ENCODE data around the gene PNKD. TPM values are rescaled to one million over a fixed set of nuclear protein-coding genes. Genes with fewer than 3 reads are reported as not detected.

PNKD gene
- total RNA-seq, 1 donor from 2014 or later: 39.1 TPM

DNA sequence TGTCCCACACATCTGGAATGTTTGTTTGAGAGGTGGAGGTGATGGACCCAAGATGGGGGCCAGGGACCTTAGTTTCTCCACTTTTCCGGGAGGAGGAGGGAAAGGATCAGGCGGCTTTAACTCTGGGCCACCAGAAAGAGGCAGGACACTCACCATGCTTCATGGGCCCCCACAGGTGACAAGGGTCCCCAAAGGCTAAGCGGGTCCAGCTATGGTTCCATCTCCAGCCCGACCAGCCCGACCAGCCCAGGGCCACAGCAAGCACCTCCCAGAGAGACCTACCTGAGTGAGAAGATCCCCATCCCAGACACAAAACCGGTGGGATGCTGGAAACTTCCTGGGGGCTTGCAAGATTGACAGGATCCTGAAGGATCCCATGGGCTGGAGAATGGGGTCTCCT lies 112.5 kb downstream of the PNKD start:
- Histone ChIP-seq H3K4me3 (ENCODE audit: low read length in 3 of 3) (no peak overlapping the region), H3K36me3 (ENCODE audit: control insufficient read depth in 3 of 3, insufficient read depth in 3 of 3, low read length in 3 of 3) (no peaks in the 10 kb centered on the region), H3K9ac (ENCODE audit: low read depth in 1 of 3, low read length in 3 of 3) (no peak overlapping the region), H3K27me3 (ENCODE audit: control insufficient read depth in 3 of 3, insufficient read depth in 3 of 3, low read length in 3 of 3) (peaks cover 0 to 3% (median 0%) of the 10 kb centered on the region in 3 donors), H3K9me3 (ENCODE audit: control insufficient read depth in 3 of 3, low read length in 3 of 3) (no peaks in the 10 kb centered on the region), H3K4me1 (ENCODE audit: control insufficient read depth in 3 of 3, insufficient read depth in 3 of 3, low read length in 3 of 3) (peaks cover 0 to 9% (median 6%) of the 10 kb centered on the region in 3 donors), H3K27ac (ENCODE audit: low read depth, low read length) (peak overlapping the region; percentile 36)

DNA sequence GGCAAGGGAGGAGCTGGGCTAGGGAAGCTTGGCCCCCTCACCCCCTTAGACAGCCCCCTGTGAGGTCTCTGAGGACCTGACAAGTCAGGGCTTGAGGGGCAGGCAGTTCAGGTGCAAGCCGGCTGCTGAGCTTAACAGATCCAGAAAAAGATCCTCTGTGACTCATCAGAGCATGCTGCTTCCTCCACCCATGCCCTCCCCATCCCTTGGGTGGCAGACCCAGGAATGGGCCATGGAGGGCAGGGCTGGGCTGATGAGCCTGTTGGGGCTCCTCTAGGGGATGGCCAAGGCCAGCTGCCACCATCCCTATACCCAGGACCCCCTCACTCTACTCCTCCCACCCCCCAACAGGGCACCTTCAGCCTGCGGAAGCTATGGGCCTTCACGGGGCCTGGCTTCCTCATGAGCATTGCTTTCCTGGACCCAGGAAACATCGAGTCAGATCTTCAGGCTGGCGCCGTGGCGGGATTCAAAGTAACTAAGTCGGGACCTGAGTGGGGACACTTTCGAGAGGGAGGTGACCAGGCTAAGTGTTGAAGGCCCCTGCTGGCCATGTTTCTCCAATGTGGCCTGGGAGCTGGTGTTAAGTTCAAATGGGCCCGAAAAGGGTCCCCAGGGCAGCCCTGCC lies 113.7 kb downstream of the PNKD start:
- H3K36me3 ChIP-seq (ENCODE audit: control insufficient read depth in 3 of 3, insufficient read depth in 3 of 3, low read length in 3 of 3): no peaks in the 10 kb centered on the region
- no peaks in the 10 kb centered on the region for H3K9me3 ChIP-seq (ENCODE audit: control insufficient read depth in 3 of 3, low read length in 3 of 3)
- peaks cover 0 to 3% (median 0%) of the 10 kb centered on the region in 3 donors for H3K27me3 ChIP-seq (ENCODE audit: control insufficient read depth in 3 of 3, insufficient read depth in 3 of 3, low read length in 3 of 3)
- no peak overlapping the region for H3K27ac ChIP-seq (ENCODE audit: low read depth, low read length)
- H3K9ac ChIP-seq (ENCODE audit: low read depth in 1 of 3, low read length in 3 of 3): no peak overlapping the region
- peaks cover 0 to 9% (median 7%) of the 10 kb centered on the region in 3 donors for H3K4me1 ChIP-seq (ENCODE audit: control insufficient read depth in 3 of 3, insufficient read depth in 3 of 3, low read length in 3 of 3)
- H3K4me3 ChIP-seq (ENCODE audit: low read length in 3 of 3): no peak overlapping the region

DNA sequence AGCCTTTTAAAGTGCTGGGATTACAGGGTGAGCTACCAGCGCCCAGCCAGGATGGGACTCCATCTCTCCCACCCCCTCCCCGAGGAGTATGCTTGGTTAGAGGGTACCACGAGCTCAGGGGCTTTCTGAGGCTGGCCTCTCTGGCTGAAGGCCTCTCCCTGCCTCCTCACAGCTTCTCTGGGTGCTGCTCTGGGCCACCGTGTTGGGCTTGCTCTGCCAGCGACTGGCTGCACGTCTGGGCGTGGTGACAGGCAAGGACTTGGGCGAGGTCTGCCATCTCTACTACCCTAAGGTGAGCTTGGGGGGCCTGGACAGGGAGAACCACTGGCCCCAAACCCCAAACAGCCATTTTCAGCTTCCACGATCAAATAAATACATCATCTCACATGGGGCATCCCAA lies 114.7 kb downstream of the PNKD start:
- H3K4me3 ChIP-seq (ENCODE audit: low read length in 3 of 3): no peak overlapping the region
- H3K9me3 ChIP-seq (ENCODE audit: control insufficient read depth in 3 of 3, low read length in 3 of 3): no peaks in the 10 kb centered on the region

GRCh38 chr2:218386505-218387368 lies 116.4 kb downstream of the PNKD start:
- Histone ChIP-seq H3K4me3 (ENCODE audit: low read length in 3 of 3) (peak overlapping the region in 2 of 3 donors; percentile 46 to 67), H3K36me3 (ENCODE audit: control insufficient read depth in 3 of 3, insufficient read depth in 3 of 3, low read length in 3 of 3) (no peaks in the 10 kb centered on the region), H3K4me1 (ENCODE audit: control insufficient read depth in 3 of 3, insufficient read depth in 3 of 3, low read length in 3 of 3) (peaks cover 0 to 9% (median 7%) of the 10 kb centered on the region in 3 donors), H3K27me3 (ENCODE audit: control insufficient read depth in 3 of 3, insufficient read depth in 3 of 3, low read length in 3 of 3) (peaks cover 0 to 3% (median 0%) of the 10 kb centered on the region in 3 donors), H3K9me3 (ENCODE audit: control insufficient read depth in 3 of 3, low read length in 3 of 3) (no peaks in the 10 kb centered on the region), H3K27ac (ENCODE audit: low read depth, low read length) (no peak overlapping the region), H3K9ac (ENCODE audit: low read depth in 1 of 3, low read length in 3 of 3) (no peak overlapping the region)

More for the DNA sequence above, 114.7 kb downstream of the PNKD start:
- peaks cover 0 to 3% (median 0%) of the 10 kb centered on the region in 3 donors for H3K27me3 ChIP-seq (ENCODE audit: control insufficient read depth in 3 of 3, insufficient read depth in 3 of 3, low read length in 3 of 3)
- H3K9ac ChIP-seq (ENCODE audit: low read depth in 1 of 3, low read length in 3 of 3): no peak overlapping the region
- no peak overlapping the region for H3K27ac ChIP-seq (ENCODE audit: low read depth, low read length)
- no peaks in the 10 kb centered on the region for H3K36me3 ChIP-seq (ENCODE audit: control insufficient read depth in 3 of 3, insufficient read depth in 3 of 3, low read length in 3 of 3)
- H3K4me1 ChIP-seq (ENCODE audit: control insufficient read depth in 3 of 3, insufficient read depth in 3 of 3, low read length in 3 of 3): peaks cover 0 to 9% (median 7%) of the 10 kb centered on the region in 3 donors

DNA sequence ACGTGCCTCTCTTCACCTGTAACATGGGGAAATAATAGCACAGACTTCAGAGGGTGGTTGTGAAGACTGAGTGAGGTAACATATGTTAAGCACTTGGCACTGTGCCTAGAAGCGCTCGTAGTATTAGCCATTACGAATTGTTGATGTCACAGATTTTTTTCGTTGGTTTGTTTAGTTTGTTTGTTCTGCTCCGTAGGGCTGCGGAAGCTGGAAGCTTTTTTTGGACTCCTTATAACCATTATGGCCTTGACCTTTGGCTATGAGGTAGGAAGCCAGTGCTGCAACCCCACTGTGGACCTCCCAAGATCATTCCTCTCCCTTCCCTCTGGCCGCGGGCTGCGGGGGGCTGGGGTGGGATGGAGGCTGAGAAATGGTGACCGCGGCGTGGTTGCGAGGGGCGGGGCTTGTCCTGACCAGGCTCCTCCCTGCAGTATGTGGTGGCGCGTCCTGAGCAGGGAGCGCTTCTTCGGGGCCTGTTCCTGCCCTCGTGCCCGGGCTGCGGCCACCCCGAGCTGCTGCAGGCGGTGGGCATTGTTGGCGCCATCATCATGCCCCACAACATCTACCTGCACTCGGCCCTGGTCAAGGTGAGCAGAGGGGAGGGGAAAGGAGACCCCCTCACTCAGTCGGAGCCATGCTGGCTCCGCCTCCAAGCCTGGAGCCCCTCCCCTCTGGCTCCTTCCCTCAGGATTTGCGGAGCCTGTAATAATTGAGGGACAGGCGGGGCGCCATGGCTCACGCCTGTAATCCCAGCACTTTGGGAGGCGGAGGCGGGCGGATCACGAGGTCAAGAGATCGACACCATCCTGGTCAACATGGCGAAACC lies 117.3 kb downstream of the PNKD start:
- Histone ChIP-seq H3K4me1 (ENCODE audit: control insufficient read depth in 3 of 3, insufficient read depth in 3 of 3, low read length in 3 of 3) (peaks cover 0 to 9% (median 7%) of the 10 kb centered on the region in 3 donors), H3K36me3 (ENCODE audit: control insufficient read depth in 3 of 3, insufficient read depth in 3 of 3, low read length in 3 of 3) (no peaks in the 10 kb centered on the region), H3K9ac (ENCODE audit: low read depth in 1 of 3, low read length in 3 of 3) (peak overlapping the region in 2 of 3 donors; percentile 4 to 71), H3K4me3 (ENCODE audit: low read length in 3 of 3) (peak overlapping the region; percentile 46 to 67 (median 67)), H3K27ac (ENCODE audit: low read depth, low read length) (no peak overlapping the region), H3K9me3 (ENCODE audit: control insufficient read depth in 3 of 3, low read length in 3 of 3) (no peaks in the 10 kb centered on the region), H3K27me3 (ENCODE audit: control insufficient read depth in 3 of 3, insufficient read depth in 3 of 3, low read length in 3 of 3) (peaks cover 0 to 3% (median 0%) of the 10 kb centered on the region in 3 donors)

GRCh38 chr2:218389333-218390150 lies 119.2 kb downstream of the PNKD start:
- no peak overlapping the region for H3K27ac ChIP-seq (ENCODE audit: low read depth, low read length)
- H3K9me3 ChIP-seq (ENCODE audit: control insufficient read depth in 3 of 3, low read length in 3 of 3): no peaks in the 10 kb centered on the region
- peaks cover 0 to 3% (median 0%) of the 10 kb centered on the region in 3 donors for H3K27me3 ChIP-seq (ENCODE audit: control insufficient read depth in 3 of 3, insufficient read depth in 3 of 3, low read length in 3 of 3)
- no peak overlapping the region for H3K4me3 ChIP-seq (ENCODE audit: low read length in 3 of 3)
- H3K9ac ChIP-seq (ENCODE audit: low read depth in 1 of 3, low read length in 3 of 3): no peak overlapping the region
- H3K4me1 ChIP-seq (ENCODE audit: control insufficient read depth in 3 of 3, insufficient read depth in 3 of 3, low read length in 3 of 3): peaks cover 0 to 9% (median 7%) of the 10 kb centered on the region in 3 donors
- no peaks in the 10 kb centered on the region for H3K36me3 ChIP-seq (ENCODE audit: control insufficient read depth in 3 of 3, insufficient read depth in 3 of 3, low read length in 3 of 3)

DNA sequence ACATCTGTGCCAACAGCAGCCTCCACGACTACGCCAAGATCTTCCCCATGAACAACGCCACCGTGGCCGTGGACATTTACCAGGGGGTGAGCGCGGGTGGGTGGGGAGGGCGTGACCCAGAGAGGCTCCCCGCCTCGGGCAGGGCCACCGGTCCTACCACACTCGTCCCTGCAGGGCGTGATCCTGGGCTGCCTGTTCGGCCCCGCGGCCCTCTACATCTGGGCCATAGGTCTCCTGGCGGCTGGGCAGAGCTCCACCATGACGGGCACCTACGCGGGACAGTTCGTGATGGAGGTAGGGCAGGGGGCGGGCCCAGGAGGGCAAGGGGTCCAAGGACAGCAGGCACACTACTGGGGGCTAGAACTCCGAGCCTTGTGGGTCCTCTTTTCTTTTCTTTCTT lies 120.9 kb downstream of the PNKD start:
- Histone ChIP-seq H3K9ac (ENCODE audit: low read depth in 1 of 3, low read length in 3 of 3) (no peak overlapping the region), H3K36me3 (ENCODE audit: control insufficient read depth in 3 of 3, insufficient read depth in 3 of 3, low read length in 3 of 3) (no peaks in the 10 kb centered on the region), H3K4me1 (ENCODE audit: control insufficient read depth in 3 of 3, insufficient read depth in 3 of 3, low read length in 3 of 3) (peaks cover 3 to 14% (median 13%) of the 10 kb centered on the region in 3 donors), H3K4me3 (ENCODE audit: low read length in 3 of 3) (no peak overlapping the region), H3K9me3 (ENCODE audit: control insufficient read depth in 3 of 3, low read length in 3 of 3) (no peaks in the 10 kb centered on the region), H3K27me3 (ENCODE audit: control insufficient read depth in 3 of 3, insufficient read depth in 3 of 3, low read length in 3 of 3) (peaks cover 0 to 3% (median 0%) of the 10 kb centered on the region in 3 donors), H3K27ac (ENCODE audit: low read depth, low read length) (no peak overlapping the region)

DNA sequence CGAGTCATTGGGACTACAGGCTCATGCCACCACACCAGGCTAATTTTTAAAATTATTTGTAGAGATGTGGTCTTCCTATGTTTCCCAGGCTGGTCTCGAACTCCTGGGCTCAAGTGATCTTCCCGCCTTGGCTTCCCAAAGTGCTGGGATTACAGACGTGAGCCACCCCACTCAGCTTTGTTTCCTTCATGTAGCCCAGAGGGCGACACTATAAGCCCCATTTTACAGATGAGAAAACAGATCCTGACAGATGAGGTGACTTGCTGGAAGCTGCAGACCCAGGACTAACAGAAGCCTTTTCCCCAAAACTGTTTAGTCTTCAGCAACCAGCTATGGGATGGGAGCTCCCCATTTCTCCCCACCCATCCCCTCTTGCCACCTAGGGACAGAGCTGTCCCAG lies 122.1 kb downstream of the PNKD start:
- H3K36me3 ChIP-seq (ENCODE audit: control insufficient read depth in 3 of 3, insufficient read depth in 3 of 3, low read length in 3 of 3): no peaks in the 10 kb centered on the region

GRCh38 chr2:218392891-218393462 lies 122.7 kb downstream of the PNKD start:
- peaks cover 19 to 22% (median 20%) of the 10 kb centered on the region in 3 donors for H3K4me1 ChIP-seq (ENCODE audit: control insufficient read depth in 3 of 3, insufficient read depth in 3 of 3, low read length in 3 of 3)
- H3K9me3 ChIP-seq (ENCODE audit: control insufficient read depth in 3 of 3, low read length in 3 of 3): no peaks in the 10 kb centered on the region
- H3K36me3 ChIP-seq (ENCODE audit: control insufficient read depth in 3 of 3, insufficient read depth in 3 of 3, low read length in 3 of 3): no peaks in the 10 kb centered on the region

More for the DNA sequence above, 122.1 kb downstream of the PNKD start:
- H3K9me3 ChIP-seq (ENCODE audit: control insufficient read depth in 3 of 3, low read length in 3 of 3): no peaks in the 10 kb centered on the region
- H3K4me1 ChIP-seq (ENCODE audit: control insufficient read depth in 3 of 3, insufficient read depth in 3 of 3, low read length in 3 of 3): peaks cover 14 to 21% (median 18%) of the 10 kb centered on the region in 3 donors
- no peak overlapping the region for H3K4me3 ChIP-seq (ENCODE audit: low read length in 3 of 3)
- H3K27me3 ChIP-seq (ENCODE audit: control insufficient read depth in 3 of 3, insufficient read depth in 3 of 3, low read length in 3 of 3): no peaks in the 10 kb centered on the region
- no peak overlapping the region for H3K27ac ChIP-seq (ENCODE audit: low read depth, low read length)
- H3K9ac ChIP-seq (ENCODE audit: low read depth in 1 of 3, low read length in 3 of 3): no peak overlapping the region

More at GRCh38 chr2:218392891-218393462, 122.7 kb downstream of the PNKD start:
- Histone ChIP-seq H3K27ac (ENCODE audit: low read depth, low read length) (no peak overlapping the region), H3K27me3 (ENCODE audit: control insufficient read depth in 3 of 3, insufficient read depth in 3 of 3, low read length in 3 of 3) (no peaks in the 10 kb centered on the region), H3K9ac (ENCODE audit: low read depth in 1 of 3, low read length in 3 of 3) (no peak overlapping the region), H3K4me3 (ENCODE audit: low read length in 3 of 3) (no peak overlapping the region)

Data from skeletal muscle tissue (tissue), 4 donors.